Measurements from ENCODE around the gene SPPL3.
"Not testable (repeated sequence)": the region's sequence is repeated elsewhere in the genome, so short reads cannot be mapped to it uniquely, and the experiment has no call there.

The SPPL3 gene

DNA sequence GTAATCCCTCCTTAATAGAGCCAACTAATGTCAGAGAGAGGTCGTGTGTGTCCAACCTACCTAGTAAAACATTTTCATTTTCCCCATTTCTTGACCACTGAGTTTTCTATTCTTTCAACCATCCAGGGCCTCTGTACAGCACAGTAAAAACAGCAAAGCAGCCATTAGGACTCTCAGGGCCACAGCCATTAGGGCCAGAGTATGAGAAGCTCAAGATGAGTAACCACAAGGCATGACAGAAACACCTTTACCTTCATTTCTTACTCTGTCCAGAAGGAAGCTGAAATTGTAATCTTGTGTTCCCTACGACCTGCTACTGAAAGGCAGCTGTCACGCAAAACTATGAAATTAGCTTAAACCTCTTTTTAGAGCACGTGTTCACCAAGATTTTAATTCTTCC, 2.3 kb downstream of the SPPL3 start:
- Mint-ChIP-seq H3K27me3 (ENCODE audit: low read depth) (no peaks in the 10 kb centered on the region), H3K27ac (peak overlapping the region; percentile 16), H3K9me3 (no peaks in the 10 kb centered on the region), H3K4me3 (no peak overlapping the region), H3K36me3 (ENCODE audit: low read depth) (peaks cover 10% of the 10 kb centered on the region), H3K4me1 (ENCODE audit: low read depth) (peaks cover 31% of the 10 kb centered on the region)

DNA sequence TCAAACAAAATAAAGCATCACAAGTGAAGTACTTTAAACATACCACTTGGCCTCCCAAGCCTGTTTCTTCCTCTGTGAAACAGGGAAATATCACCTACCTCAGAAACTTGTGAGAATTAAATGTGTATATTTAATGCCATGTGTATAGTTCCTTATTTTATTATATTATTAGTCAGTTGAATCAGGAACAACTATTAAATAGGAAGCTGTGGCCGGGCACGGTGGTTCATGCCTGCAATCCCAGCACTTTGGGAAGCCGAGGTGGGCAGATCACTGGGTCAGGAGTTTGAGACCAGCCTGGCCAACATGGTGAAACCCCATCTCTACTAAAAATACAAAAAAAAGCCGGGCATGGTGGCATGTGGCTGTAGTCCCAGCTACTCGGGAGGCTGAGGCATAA, 3.1 kb downstream of the SPPL3 start:
- Mint-ChIP-seq H3K4me1 (ENCODE audit: low read depth) (peaks cover 35% of the 10 kb centered on the region), H3K36me3 (ENCODE audit: low read depth) (peaks cover 10% of the 10 kb centered on the region)
- H3K27ac Mint-ChIP-seq; H3K4me3 Mint-ChIP-seq; H3K9me3 Mint-ChIP-seq; H3K27me3 Mint-ChIP-seq (ENCODE audit: low read depth): not testable (repeated sequence)

DNA sequence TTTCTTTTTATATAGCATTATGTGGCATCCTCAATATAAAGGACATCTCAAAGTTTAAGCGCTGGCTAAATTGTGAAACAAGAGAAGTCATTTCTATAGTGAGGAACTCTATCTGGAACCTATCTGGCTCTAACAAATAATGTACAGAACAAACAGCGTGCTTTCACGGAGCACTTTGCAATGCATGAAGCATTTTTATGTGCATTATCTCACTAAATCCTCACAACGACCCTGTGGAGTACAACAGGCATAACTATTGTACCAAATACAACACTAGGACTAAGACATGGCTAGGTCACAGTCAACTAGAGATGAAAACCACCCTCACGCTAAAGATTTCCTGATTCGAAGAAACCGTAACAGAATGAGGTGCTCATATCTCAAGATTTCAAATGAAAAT, 8.6 kb downstream of the SPPL3 start:
- Mint-ChIP-seq H3K36me3 (ENCODE audit: low read depth) (peaks cover 13% of the 10 kb centered on the region), H3K27me3 (ENCODE audit: low read depth) (no peaks in the 10 kb centered on the region), H3K4me1 (ENCODE audit: low read depth) (peaks cover 25% of the 10 kb centered on the region), H3K4me3 (no peak overlapping the region), H3K9me3 (no peaks in the 10 kb centered on the region), H3K27ac (no peak overlapping the region)

DNA sequence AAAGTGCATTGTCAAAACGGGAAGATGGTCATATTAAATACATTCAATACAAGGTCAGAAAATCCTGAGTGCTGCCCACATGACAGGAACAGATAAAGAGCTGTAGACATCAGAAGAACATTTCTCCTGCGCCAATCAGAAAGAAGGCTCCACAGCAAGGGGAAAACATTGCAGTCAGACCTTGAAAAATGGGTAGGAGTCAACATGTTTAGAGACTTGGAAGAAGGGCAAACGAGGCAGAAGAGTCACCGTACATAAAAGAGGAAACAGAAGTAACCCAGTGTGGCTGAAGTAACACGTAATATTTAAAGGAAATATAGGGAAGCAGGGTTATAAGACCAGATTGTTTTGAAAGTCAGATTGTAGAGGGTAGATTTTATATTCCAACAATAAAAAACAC, 11.9 kb downstream of the SPPL3 start:
- Mint-ChIP-seq H3K27me3 (ENCODE audit: low read depth) (no peaks in the 10 kb centered on the region), H3K4me1 (ENCODE audit: low read depth) (peaks cover 21% of the 10 kb centered on the region), H3K36me3 (ENCODE audit: low read depth) (peaks cover 7% of the 10 kb centered on the region), H3K27ac (no peak overlapping the region), H3K4me3 (no peak overlapping the region), H3K9me3 (no peaks in the 10 kb centered on the region)

DNA sequence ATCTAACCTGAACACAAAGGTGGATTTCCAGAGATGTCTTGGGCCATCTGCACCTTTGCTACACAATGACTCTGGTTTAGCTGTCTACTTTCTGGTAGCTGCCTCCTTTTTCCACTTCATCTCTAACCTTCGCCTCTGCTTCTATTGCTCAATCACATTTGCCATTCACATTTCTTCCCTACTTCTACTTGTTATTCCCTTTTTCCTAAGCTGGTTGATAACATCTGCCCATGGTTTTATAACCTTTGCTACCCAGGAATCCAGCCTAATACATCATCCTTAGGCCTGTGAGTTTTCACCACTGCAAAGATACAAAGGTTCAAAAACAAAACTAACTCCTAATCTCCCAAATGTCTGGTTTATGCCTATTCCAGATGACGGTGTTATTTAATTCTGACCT, 13.2 kb downstream of the SPPL3 start:
- H3K36me3 Mint-ChIP-seq (ENCODE audit: low read depth), result peaks cover 7% of the 10 kb centered on the region
- H3K9me3 Mint-ChIP-seq, result no peaks in the 10 kb centered on the region
- no peak overlapping the region for H3K27ac Mint-ChIP-seq
- peaks cover 25% of the 10 kb centered on the region for H3K4me1 Mint-ChIP-seq (ENCODE audit: low read depth)
- H3K4me3 Mint-ChIP-seq, result no peak overlapping the region
- no peaks in the 10 kb centered on the region for H3K27me3 Mint-ChIP-seq (ENCODE audit: low read depth)

DNA sequence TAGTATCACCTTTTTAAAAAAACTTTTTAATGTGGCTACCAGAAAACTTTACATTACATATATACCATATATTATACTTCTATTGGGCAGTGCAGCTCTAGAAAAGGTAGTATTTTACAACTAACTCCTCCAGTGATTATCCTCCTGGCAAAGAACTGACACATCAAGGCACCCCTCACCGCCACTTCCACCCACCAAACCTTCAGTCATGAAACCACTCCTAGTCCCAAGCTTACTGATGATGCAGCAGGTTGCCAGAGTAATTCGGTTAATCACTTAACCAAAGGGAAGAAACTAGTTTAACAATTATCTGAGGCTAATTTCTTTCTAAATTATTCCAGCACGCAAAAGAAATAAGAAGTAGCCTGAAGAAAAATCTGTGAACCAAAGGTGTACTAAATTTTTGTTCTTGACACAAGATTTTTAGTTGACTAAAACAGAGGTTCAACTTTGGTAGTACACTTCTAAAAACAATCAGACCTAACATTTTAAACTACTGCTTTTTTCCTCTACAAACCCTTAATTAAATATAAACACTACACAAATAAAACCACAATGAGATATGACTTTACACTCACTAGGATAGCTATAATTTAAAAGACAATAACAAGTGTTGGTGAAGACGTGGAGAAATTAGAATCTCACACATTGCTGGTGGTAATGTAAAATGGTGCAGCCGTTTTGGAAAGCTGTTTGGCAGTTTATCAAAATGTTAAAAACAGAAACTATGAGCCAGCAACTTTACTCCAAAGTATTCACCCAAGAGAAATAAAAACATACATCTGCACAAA, 16.7 kb downstream of the SPPL3 start:
- no peak overlapping the region for H3K4me3 Mint-ChIP-seq
- H3K27me3 Mint-ChIP-seq (ENCODE audit: low read depth), result no peaks in the 10 kb centered on the region
- no peaks in the 10 kb centered on the region for H3K36me3 Mint-ChIP-seq (ENCODE audit: low read depth)
- peaks cover 21% of the 10 kb centered on the region for H3K4me1 Mint-ChIP-seq (ENCODE audit: low read depth)
- H3K27ac Mint-ChIP-seq, result no peak overlapping the region
- H3K9me3 Mint-ChIP-seq, result no peaks in the 10 kb centered on the region

DNA sequence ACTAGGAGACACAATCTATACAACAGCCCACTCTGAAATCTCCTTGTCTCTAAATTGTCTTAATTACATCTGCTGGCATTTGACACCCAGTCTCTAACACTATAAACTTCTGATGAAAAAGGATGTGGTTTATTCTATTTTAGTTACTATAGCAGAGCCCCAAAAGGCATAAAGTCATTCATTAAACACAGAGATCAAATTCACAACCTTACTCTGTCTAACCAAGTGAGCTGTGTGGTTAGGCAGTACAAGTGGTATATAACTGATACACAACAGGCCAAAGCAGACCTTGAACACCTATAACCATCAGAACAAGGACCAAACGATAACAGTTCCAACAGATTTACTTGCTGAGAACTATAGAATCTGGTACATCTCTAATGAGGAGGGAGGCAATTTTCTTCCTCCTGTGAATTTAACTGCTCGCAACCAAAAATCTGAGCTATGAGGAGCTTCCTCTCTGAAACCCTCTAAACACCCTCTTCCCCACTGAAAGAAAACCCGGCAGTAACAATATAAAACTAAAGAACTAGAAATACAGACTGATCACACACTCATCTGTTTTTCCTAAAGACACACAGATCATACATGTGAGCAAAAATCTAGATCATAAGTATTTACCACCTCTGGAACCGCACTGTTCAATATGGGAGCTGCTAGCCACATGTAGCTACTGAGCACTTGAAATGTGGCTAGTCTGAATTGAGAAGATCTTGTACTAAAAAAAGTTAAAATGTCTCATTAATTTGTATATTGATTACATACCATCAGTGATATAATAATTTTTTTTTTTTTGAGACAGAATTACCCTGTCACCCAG, 17.7 kb downstream of the SPPL3 start:
- Mint-ChIP-seq H3K9me3 (no peaks in the 10 kb centered on the region), H3K36me3 (ENCODE audit: low read depth) (no peaks in the 10 kb centered on the region), H3K4me3 (no peak overlapping the region), H3K4me1 (ENCODE audit: low read depth) (peaks cover 16% of the 10 kb centered on the region), H3K27ac (peak overlapping the region; percentile 46), H3K27me3 (ENCODE audit: low read depth) (no peaks in the 10 kb centered on the region)

DNA sequence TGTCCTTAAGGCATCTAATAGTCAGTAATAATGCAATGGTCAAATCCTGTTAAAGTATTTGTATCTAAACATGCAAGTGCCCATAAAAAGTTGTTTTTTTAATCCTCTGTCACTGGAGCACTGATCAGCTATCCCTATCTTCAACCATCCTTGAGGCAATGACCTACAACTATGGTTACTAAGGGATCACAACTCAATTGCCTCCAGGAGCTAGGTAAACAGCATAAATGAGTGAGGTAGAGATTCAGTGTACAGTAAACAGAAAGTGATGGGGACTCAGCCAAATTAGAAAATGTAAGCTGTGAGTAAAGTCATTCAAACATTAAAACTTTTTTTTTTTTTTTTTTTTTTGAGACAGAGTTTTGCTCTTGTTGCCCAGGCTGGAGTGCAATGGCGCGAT, 18.6 kb downstream of the SPPL3 start:
- Mint-ChIP-seq H3K27ac (no peak overlapping the region), H3K4me3 (no peak overlapping the region), H3K36me3 (ENCODE audit: low read depth) (no peaks in the 10 kb centered on the region), H3K4me1 (ENCODE audit: low read depth) (peaks cover 16% of the 10 kb centered on the region), H3K27me3 (ENCODE audit: low read depth) (no peaks in the 10 kb centered on the region), H3K9me3 (no peaks in the 10 kb centered on the region)

DNA sequence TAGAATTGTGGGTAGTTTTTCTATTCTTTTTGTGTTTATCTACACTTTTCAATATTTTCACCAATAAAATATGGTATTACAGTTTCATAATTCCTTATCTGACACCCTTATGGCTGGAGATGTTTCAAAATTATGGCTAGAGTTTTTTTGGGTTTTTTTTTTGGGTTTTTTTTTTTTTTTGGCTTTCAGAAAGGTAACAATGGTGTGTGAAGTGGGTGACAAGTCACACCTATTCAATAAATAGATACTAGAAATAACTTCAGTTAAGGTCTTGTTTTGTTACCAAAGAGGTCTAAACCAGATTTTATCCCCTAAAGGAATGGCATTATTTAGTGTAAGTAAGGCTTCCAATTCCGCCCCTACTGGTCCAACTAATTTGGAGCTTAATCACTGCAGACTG, 19.5 kb downstream of the SPPL3 start:
- peaks cover 19% of the 10 kb centered on the region for H3K4me1 Mint-ChIP-seq (ENCODE audit: low read depth)
- H3K9me3 Mint-ChIP-seq, result no peaks in the 10 kb centered on the region
- no peak overlapping the region for H3K27ac Mint-ChIP-seq
- no peaks in the 10 kb centered on the region for H3K36me3 Mint-ChIP-seq (ENCODE audit: low read depth)
- H3K4me3 Mint-ChIP-seq, result no peak overlapping the region
- no peaks in the 10 kb centered on the region for H3K27me3 Mint-ChIP-seq (ENCODE audit: low read depth)

DNA sequence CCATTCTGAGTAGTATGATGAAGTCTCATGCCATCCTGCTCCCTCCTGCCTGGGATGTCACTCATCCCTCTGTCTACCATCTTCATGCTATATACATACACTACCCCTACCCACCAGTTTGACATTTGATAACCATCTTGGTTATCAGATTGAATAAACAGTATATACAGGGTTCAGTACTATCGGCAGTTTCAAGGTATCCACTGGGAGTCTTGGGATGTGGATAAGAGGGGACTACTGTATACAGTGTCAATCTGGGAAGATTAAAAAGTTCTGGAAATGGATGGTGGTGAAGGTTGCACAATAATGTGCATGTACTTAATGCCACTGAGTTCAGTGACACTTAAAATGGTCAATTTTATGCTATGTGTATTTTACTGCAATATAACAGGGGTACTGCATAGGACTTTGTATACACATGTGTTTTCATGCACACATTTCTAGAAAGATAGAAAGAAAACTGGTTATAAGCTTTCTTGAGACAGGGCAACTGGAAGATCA, 22.1 kb downstream of the SPPL3 start:
- no peaks in the 10 kb centered on the region for H3K9me3 Mint-ChIP-seq
- H3K4me1 Mint-ChIP-seq (ENCODE audit: low read depth), result peaks cover 18% of the 10 kb centered on the region

DNA sequence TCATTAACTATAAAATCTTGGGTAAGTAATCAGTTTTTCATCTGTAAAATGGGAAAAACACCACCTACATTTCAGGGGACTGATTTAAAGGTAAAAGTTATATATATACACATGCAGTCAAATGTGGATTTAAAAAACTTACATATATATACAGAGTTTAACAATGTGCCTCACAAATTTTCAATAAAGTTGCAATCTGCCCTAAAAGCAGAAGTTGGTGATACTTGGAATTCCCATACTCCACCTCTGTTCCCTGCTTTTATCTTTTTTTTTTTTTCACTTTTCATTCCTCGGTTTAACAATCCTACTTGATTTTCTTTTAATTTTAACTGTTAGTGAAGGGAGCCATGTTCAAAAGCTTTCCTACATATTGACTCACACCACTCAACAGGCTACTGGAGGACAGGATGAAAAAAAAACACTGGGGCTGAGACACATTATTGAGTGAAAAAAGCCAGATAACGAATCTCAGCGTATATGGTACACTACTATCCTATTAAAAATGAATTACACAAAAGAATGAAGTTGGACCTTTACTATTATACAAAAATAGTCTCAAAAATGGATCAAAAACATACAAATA, 24.3 kb downstream of the SPPL3 start:
- Mint-ChIP-seq H3K27me3 (ENCODE audit: low read depth) (no peaks in the 10 kb centered on the region), H3K9me3 (no peaks in the 10 kb centered on the region), H3K36me3 (ENCODE audit: low read depth) (peaks cover 7% of the 10 kb centered on the region), H3K27ac (no peak overlapping the region), H3K4me3 (no peak overlapping the region), H3K4me1 (ENCODE audit: low read depth) (peaks cover 14% of the 10 kb centered on the region)

More for the DNA sequence above, 22.1 kb downstream of the SPPL3 start:
- Mint-ChIP-seq H3K36me3 (ENCODE audit: low read depth) (peaks cover 5% of the 10 kb centered on the region), H3K27ac (no peak overlapping the region), H3K4me3 (no peak overlapping the region), H3K27me3 (ENCODE audit: low read depth) (no peaks in the 10 kb centered on the region)

DNA sequence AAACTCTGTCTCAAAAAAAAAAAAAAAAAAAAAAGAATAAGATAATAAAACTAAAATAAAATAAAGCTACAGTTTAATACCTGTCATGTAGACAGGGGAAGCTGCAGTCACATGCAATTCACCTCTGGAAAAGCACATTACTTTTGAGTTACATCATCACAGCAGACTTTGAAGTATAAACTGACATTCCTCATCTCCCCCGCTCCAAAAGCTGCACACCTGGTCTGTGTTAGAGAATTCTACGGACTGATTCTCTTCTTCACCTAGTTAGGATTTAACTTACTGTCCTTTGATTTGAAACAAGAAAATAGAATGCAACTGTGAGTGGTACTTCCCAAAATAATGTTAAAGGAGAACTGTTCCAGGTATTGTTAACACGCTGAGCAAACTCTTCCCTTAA, 25.1 kb downstream of the SPPL3 start:
- H3K4me1 Mint-ChIP-seq (ENCODE audit: low read depth), result peaks cover 14% of the 10 kb centered on the region

DNA sequence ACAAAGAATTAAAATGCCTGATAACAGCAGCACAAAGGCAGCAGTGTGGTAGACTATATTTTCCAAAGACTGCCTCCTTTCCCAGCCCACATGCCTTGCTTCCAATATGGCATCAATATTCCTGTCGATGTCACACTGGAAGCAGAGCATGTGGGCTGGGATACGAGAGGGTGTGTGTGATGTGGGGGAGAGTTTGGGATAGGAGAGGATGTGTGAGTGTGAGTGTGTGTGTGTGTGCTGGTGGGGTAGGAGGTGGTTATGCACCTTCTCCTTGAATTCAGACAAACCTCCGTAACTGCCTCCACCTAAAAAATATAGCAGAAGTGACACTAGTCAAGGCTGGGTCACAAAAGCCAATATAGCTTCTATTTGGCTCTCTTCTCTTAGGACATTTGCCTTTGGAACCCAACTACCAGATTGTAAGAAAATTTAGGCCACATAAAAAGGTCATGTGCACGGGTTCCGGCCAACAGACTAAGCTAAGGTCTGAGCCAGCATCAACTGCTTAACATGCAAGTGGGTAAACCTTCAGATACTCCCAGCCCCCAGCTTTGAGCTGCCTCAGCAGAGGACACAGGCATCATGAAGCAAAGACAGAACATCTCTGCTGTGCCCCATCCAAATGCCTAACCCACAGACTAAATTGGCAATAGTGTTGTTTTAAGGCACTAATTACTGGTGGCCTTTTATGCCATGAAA, 29.5 kb downstream of the SPPL3 start:
- Mint-ChIP-seq H3K4me1 (ENCODE audit: low read depth) (peaks cover 23% of the 10 kb centered on the region), H3K27me3 (ENCODE audit: low read depth) (no peaks in the 10 kb centered on the region), H3K36me3 (ENCODE audit: low read depth) (peaks cover 10% of the 10 kb centered on the region), H3K9me3 (no peaks in the 10 kb centered on the region), H3K27ac (no peak overlapping the region), H3K4me3 (no peak overlapping the region)

More for the DNA sequence above, 25.1 kb downstream of the SPPL3 start:
- H3K27ac Mint-ChIP-seq, result no peak overlapping the region
- H3K9me3 Mint-ChIP-seq, result no peaks in the 10 kb centered on the region
- peaks cover 7% of the 10 kb centered on the region for H3K36me3 Mint-ChIP-seq (ENCODE audit: low read depth)
- no peak overlapping the region for H3K4me3 Mint-ChIP-seq
- no peaks in the 10 kb centered on the region for H3K27me3 Mint-ChIP-seq (ENCODE audit: low read depth)

DNA sequence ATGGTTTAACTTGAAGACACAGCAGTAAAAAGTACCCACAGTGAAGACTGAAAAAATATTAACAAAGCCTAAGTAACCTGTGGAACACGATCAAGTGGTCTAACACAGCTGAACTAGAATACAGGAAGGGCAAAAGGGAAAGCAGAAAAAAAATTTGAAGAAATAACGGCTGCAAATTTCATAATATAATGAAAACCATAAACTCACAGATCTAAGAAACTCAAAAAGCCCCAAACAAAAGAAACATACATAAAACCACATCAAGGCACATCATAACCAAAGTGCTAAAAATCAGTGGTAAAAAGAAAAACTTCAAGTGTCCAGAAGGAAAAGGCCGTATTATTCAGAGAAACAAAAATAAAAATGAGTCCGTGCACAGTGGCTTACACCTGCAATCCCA, 30.9 kb downstream of the SPPL3 start:
- Mint-ChIP-seq H3K27me3 (ENCODE audit: low read depth) (no peaks in the 10 kb centered on the region), H3K36me3 (ENCODE audit: low read depth) (peaks cover 6% of the 10 kb centered on the region), H3K27ac (no peak overlapping the region), H3K4me1 (ENCODE audit: low read depth) (peaks cover 21% of the 10 kb centered on the region), H3K4me3 (no peak overlapping the region), H3K9me3 (no peaks in the 10 kb centered on the region)

All from T-helper 1 cell treated with Interleukin-12 subunit alpha and Interleukin-12 subunit beta and Interleukin-4 antibody, amounts not matched to agents 30 μg/mL and 1 μg/mL, for 36 hours (primary cell).